GM10248 (cell line): ENCODE data around the gene WDR41.
"Not testable (repeated sequence)": the region's sequence is repeated elsewhere in the genome, so short reads cannot be mapped to it uniquely, and the experiment has no call there.

Experiments used
- CTCF ChIA-PET: fragments of 300-600 bp; sonication (Branson Sonifier 250); formaldehyde crosslinking; extraction: SDS; loops from one replicate; lab custom pipeline; 2021; ENCODE audit warnings: antibody characterized with exemption; lab: Yijun Ruan, JAX
- POLR2A ChIA-PET: fragments of 350-650 bp; sonication (Branson Sonifier 250); formaldehyde crosslinking; extraction: SDS; loops from one replicate; lab custom pipeline; 2020; ENCODE audit warnings: antibody characterized with exemption; lab: Yijun Ruan, JAX
- DNase-seq: peaks from one replicate; pipeline ENCODE4 v3.0.0; 2012; ENCODE audit errors: extremely low spot score
- TF ChIP-seq, protein P1 (sequence below): IDR thresholded peaks from 2 replicates; pipeline ENCODE4 v1.5.1; 2012; ENCODE audit warnings: mild to moderate bottlenecking, low read depth; ENCODE audit errors: extremely low read depth, missing control alignments, control extremely low read depth

WDR41 gene

GRCh38 chr5:77491783-77492652, at the start of gene WDR41:
TSS of gene WDR41 (minus strand) at chr5:77492316. CDS start at chr5:77492220, 96 bp downstream.
- ChIA-PET CTCF (interaction anchor here (0.6 to 4.3 kb wide), 38 partner anchors 9 to 800 kb away, joined by 3 to 38 read pairs (median 4); partner anchors contain the start of genes AGGF1 and ZBED3), POLR2A (interaction anchor here (0.6 to 0.7 kb wide), 2 partner anchors 11 to 138 kb away, joined by 3 read pairs; no protein-coding TSS in a partner anchor)
- TF ChIP-seq, protein P1, sequence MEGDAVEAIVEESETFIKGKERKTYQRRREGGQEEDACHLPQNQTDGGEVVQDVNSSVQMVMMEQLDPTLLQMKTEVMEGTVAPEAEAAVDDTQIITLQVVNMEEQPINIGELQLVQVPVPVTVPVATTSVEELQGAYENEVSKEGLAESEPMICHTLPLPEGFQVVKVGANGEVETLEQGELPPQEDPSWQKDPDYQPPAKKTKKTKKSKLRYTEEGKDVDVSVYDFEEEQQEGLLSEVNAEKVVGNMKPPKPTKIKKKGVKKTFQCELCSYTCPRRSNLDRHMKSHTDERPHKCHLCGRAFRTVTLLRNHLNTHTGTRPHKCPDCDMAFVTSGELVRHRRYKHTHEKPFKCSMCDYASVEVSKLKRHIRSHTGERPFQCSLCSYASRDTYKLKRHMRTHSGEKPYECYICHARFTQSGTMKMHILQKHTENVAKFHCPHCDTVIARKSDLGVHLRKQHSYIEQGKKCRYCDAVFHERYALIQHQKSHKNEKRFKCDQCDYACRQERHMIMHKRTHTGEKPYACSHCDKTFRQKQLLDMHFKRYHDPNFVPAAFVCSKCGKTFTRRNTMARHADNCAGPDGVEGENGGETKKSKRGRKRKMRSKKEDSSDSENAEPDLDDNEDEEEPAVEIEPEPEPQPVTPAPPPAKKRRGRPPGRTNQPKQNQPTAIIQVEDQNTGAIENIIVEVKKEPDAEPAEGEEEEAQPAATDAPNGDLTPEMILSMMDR: peak; percentile 94
- peak; percentile 90 for DNase-seq

- ChIA-PET CTCF (no interaction called here), POLR2A (no interaction called here)
- no peak for DNase-seq
- TF ChIP-seq, protein P1: no peak
Measured at GRCh38 chr5:77531297-77531696, 39.2 kb upstream of the WDR41 start.

DNA sequence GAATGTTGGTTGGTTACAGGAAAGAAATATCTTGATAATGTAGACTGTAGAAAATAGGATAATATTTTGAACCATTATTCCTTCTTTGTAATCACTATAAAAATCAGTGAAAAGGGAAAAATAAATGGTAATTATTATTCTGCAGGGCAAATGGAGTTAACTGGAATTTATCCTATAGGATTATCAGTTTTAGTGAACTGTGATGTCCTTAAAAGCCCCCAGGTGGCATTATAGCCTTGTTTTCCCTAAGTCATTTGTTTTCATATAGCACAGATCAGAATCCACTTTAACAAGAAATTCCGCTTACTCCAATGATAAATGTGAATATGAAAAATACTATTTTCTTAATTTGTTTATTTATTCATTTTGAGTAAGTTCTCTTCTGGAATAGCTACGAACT, 26.2 kb upstream of the WDR41 start:
- DNase-seq: no peak
- TF ChIP-seq, protein P1: peak; percentile 32
- POLR2A ChIA-PET: no interaction called here
- CTCF ChIA-PET: no interaction called here

GRCh38 chr5:77514457-77514856, 22.3 kb upstream of the WDR41 start:
- POLR2A ChIA-PET: no interaction called here
- DNase-seq: no peak
- CTCF ChIA-PET: no interaction called here
- TF ChIP-seq, protein P1: no peak

GRCh38 chr5:77513321-77513720, 21.2 kb upstream of the WDR41 start:
- POLR2A ChIA-PET: no interaction called here
- DNase-seq: no peak
- CTCF ChIA-PET: no interaction called here
- TF ChIP-seq, protein P1: no peak

DNA sequence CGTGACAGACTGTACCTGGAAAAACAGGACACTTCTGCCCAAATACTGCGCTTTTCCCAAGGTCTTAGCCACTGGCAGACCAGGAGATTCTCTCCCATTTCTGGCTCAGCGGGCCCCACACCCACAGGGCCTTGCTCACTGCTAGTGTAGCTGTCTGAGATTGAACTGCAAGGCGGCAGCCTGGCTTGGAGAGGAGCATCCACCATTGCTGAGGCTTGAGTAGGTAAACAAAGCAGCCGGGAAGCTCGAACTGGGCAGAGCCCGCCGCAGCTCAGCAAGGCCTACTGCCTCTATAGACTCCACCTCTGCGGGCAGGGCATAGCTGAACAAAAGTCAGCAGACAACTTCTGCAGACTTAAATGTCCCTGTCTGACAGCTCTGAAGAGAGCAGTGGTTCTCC, 9.0 kb upstream of the WDR41 start:
- CTCF ChIA-PET: interaction anchor here (2.4 kb wide), 1 partner anchor 9 kb away, joined by 17 read pairs; the partner anchor contains the start of gene WDR41
- DNase-seq, POLR2A ChIA-PET: not testable (repeated sequence)

DNA sequence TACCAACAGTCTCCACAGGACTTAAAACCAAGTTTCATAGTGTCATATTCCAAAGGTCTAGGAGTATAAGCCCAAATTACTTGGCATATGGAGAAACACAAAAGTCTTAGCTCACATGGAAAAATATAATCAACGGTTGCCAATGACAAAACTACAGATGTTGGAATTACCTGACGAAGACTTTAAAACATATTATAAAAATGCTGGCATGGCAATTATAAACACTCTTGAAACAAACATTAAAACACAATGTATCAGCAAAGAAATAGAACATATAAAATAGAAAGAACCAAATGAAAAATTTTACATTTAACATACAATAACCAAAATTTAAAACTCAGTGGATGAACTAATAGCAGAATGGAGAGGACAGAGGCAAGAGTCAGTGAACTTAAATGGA, 7.9 kb upstream of the WDR41 start:
- ChIA-PET CTCF (interaction anchor here (1.7 to 2.4 kb wide), 2 partner anchors 8 to 330 kb away, joined by 3 to 17 read pairs; partner anchors contain the start of gene WDR41), POLR2A (no interaction called here)
- no peak for DNase-seq
- TF ChIP-seq, protein P1: no peak
